C4-2B (cell line): ENCODE measurements around the gene IL3RA.

Experiments
- CTCF ChIP-seq: fragments of 450-650 bp; conservative IDR thresholded peaks from 2 replicates; pipeline ENCODE4 v1.5.1; 2017; ENCODE audit warnings: mild to moderate bottlenecking
- ZFX ChIP-seq: fragments of 450-650 bp; IDR thresholded peaks from 2 replicates; pipeline ENCODE4 v1.6.1; 2017

DNA sequence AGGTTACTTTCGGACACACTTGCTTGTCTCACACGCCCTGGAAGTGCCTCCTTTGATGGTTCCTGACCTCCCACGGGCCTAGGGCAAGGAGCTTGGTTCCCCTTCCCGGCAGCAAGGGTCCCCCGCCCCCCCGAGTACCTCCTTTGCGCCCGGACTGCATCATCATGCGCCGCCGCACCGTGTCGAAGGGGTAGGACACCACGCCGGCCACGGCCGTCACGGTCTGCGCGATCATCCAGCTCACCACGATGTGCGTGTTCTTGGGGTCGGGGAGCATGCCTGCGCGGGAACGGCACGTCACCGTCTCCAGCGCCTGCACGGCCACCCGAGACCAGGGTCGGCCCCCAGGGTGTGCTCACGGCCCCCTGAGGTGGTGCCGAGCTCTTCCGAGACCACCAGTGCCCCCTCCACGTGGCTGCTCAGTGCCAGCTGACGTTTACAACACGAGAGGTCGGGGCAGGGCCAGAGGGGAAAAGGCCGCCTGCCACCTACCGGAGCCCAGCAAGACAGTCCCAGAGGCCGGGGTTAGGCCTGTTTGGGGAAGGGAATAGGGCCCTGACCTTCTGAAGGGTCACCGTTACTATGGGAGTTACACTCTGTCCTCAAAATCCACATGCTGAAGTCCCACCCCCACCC lies 50.7 kb downstream of the IL3RA start:
- no peak for TF ChIP-seq CTCF
- TF ChIP-seq ZFX = no peak
